ENCODE measurements around the gene ERICH4.

The ERICH4 gene

GRCh38 chr19:41424335-41425173 is 18.4 kb upstream of the ERICH4 start:
- no peak for DNase-seq (ENCODE audit: extremely low read depth, low read depth)
- TF ChIP-seq CTCF (IDR thresholded peaks at IDR 0.05; ENCODE audit: low read depth, low read length), result no peak

- TF ChIP-seq CTCF (IDR thresholded peaks at IDR 0.05; ENCODE audit: low read depth, low read length), result no peak
- no peak for DNase-seq (ENCODE audit: extremely low read depth, low read depth)
Measured at GRCh38 chr19:41425174-41426115, 17.5 kb upstream of the ERICH4 start.

GRCh38 chr19:41426116-41426841 is 16.7 kb upstream of the ERICH4 start:
- no peak for TF ChIP-seq CTCF (IDR thresholded peaks at IDR 0.05; ENCODE audit: low read depth, low read length)
- no peak for DNase-seq (ENCODE audit: extremely low read depth, low read depth)

- peak; percentile 25 for DNase-seq (ENCODE audit: extremely low read depth, low read depth)
- TF ChIP-seq CTCF (IDR thresholded peaks at IDR 0.05; ENCODE audit: low read depth, low read length), result no peak
Measured at GRCh38 chr19:41426952-41427646, 15.9 kb upstream of the ERICH4 start, which contains the start of gene B3GNT8. TSS of gene B3GNT8 (minus strand) at chr19:41427374. CDS start at chr19:41426778, 596 bp downstream.

- DNase-seq (ENCODE audit: extremely low read depth, low read depth), result no peak
- TF ChIP-seq CTCF (IDR thresholded peaks at IDR 0.05; ENCODE audit: low read depth, low read length), result no peak; the same call in 1 of the 2 replicates
Measured at GRCh38 chr19:41427647-41428480, 15.1 kb upstream of the ERICH4 start.

- TF ChIP-seq CTCF (IDR thresholded peaks at IDR 0.05; ENCODE audit: low read depth, low read length), result no peak
- no peak for DNase-seq (ENCODE audit: extremely low read depth, low read depth)
Measured at GRCh38 chr19:41428481-41428859, 14.5 kb upstream of the ERICH4 start.
